ENCODE data around the gene IKZF4.

DNA sequence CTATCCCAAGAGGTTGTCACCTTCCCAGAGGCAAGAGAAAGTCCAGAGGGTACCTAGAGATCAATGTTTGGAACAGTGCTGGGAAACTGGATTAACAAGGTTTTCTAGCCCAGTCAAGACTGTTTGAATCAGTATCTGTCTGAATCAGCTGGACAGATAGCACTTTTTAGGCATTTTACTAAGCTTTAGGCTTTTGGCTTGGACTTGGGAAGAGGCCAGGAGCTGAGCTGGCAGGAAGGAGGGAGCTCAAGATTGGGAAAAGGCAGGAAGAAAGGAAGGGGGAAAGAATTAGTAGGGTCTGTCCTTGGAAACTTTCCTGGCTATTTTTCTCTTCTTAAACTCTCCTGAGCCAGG is 8.3 kb downstream of the IKZF4 start:
- TF ChIP-seq, protein P1, sequence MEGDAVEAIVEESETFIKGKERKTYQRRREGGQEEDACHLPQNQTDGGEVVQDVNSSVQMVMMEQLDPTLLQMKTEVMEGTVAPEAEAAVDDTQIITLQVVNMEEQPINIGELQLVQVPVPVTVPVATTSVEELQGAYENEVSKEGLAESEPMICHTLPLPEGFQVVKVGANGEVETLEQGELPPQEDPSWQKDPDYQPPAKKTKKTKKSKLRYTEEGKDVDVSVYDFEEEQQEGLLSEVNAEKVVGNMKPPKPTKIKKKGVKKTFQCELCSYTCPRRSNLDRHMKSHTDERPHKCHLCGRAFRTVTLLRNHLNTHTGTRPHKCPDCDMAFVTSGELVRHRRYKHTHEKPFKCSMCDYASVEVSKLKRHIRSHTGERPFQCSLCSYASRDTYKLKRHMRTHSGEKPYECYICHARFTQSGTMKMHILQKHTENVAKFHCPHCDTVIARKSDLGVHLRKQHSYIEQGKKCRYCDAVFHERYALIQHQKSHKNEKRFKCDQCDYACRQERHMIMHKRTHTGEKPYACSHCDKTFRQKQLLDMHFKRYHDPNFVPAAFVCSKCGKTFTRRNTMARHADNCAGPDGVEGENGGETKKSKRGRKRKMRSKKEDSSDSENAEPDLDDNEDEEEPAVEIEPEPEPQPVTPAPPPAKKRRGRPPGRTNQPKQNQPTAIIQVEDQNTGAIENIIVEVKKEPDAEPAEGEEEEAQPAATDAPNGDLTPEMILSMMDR (IDR thresholded peaks at IDR 0.05): no peak
- TF ChIP-seq POLR2A (IDR thresholded peaks at IDR 0.05): no peak
